C4-2B (cell line): Measurements from ENCODE around the gene NEK9.

Experiments
- ZFX ChIP-seq: fragments of 450-650 bp; IDR thresholded peaks from 2 replicates; pipeline ENCODE4 v1.6.1; 2017
- TF ChIP-seq, protein P1 (sequence below): fragments of 450-650 bp; conservative IDR thresholded peaks from 2 replicates; pipeline ENCODE4 v1.5.1; 2017; ENCODE audit warnings: mild to moderate bottlenecking

DNA sequence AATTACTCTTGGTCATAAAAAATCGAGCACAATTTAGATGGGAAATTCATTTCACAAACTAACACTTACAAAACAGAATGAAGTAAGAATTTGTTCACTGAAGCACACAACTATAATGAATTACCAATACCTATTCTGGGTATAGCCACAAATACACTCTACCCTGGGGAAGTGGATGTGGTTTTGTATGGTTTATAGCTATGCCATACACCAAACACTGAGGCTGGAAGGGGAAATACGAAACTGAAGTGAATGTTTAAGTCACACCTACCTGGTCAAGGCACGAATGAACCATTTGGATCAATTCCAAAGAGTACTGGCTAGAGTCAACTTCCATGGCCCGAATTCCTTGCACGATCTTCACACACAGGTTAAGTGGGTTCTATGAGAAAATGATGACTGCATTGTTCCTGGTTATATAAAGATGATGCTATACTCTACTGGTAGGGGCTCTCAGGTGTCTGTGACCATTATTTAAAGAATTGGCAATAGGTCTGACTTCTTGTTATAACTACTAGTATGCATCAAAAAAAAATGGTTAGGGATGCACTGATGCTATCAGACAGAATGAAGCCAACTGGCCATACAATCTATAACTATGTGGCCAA is 12.8 kb downstream of the NEK9 start:
- TF ChIP-seq, protein P1, sequence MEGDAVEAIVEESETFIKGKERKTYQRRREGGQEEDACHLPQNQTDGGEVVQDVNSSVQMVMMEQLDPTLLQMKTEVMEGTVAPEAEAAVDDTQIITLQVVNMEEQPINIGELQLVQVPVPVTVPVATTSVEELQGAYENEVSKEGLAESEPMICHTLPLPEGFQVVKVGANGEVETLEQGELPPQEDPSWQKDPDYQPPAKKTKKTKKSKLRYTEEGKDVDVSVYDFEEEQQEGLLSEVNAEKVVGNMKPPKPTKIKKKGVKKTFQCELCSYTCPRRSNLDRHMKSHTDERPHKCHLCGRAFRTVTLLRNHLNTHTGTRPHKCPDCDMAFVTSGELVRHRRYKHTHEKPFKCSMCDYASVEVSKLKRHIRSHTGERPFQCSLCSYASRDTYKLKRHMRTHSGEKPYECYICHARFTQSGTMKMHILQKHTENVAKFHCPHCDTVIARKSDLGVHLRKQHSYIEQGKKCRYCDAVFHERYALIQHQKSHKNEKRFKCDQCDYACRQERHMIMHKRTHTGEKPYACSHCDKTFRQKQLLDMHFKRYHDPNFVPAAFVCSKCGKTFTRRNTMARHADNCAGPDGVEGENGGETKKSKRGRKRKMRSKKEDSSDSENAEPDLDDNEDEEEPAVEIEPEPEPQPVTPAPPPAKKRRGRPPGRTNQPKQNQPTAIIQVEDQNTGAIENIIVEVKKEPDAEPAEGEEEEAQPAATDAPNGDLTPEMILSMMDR = no peak
- TF ChIP-seq ZFX = no peak
